Activated CD4-positive, alpha-beta T cell treated with anti-CD3 and anti-CD28 coated beads, Interleukin-2, amount 50 U/mL, for 4 hours (primary cell): Measurements from ENCODE around the gene LIME1.
"Not testable (repeated sequence)": the region's sequence is repeated elsewhere in the genome, so short reads cannot be mapped to it uniquely, and the experiment has no call there.

Experiments
- DNase-seq, 2 experiments: peaks; one replicate each; pipeline ENCODE4 v3.0.0-alpha.2; 2020

LIME1 gene

DNA sequence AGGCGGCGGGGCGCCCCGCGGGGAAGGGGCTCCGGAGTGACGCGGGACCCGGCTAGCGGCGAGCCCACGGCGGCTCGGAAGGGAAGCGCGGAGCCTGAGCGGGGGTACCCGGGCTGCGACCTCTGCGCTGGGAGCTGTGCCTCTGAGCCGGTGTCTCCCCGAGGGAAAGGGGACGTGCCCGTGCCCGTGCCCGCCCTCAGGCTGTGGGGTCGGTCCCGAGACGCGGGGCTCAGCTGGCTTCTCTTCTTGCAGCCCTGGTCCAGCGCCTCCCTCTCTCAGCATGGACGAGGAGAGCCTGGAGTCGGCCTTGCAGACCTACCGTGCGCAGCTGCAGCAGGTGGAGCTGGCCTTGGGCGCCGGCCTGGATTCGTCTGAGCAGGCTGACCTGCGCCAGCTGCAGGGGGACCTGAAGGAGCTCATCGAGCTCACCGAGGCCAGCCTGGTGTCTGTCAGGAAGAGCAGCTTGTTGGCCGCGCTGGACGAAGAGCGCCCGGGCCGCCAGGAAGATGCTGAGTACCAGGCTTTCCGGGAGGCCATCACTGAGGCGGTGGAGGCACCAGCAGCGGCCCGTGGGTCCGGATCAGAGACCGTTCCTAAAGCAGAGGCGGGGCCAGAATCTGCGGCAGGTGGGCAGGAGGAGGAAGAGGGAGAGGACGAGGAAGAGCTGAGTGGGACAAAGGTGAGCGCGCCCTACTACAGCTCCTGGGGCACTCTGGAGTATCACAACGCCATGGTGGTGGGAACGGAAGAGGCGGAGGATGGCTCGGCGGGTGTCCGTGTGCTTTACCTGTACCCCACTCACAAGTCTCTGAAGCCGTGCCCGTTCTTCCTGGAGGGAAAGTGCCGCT is 27.9 kb upstream of the LIME1 start:
- no peak for DNase-seq

DNA sequence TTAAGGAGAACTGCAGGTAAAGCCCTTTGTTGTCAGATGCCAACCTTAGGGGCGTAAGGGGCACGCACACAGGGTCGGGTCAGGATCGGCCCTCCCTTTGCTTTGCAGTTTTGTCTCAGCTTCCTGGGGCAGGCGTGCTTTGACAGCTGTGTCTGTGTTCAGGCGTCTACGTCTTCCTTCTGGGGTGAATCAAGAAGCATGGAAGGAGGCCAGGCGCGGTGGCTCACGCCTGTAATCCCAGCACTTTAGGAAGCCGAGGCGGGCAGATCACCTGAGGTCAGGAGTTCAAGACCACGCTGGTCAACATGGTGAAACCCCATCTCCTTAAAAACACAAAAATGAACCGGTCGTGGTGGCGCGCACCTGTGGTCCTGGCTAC is 27.3 kb upstream of the LIME1 start:
- no peak for DNase-seq

DNA sequence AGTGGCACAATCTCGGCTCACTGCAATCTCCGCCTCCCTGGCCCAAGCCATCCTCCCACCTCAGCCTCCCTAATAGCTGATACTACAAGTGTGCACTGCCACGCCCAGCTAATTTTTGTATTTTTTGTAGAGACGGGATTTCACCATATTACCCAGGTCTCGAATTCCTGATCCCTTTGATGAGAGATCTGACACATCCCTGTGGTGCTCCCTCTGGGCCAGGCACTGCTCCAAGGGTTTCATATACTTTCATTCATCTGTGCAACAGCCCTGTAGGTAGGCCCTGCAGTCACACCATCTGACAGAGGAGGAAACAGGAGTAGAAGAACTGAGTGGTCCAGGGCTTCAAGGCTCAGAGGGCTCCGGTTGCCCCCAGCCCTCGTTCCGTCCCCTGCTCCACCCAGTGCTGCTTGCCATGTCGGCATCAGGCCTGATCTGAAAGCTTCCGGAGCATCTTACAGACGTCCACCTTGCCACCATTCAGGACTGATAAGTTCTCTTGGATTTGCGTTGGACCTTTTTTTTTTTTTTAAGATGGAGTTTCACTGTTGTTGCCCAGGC is 25.3 kb upstream of the LIME1 start:
- DNase-seq: no peak

DNA sequence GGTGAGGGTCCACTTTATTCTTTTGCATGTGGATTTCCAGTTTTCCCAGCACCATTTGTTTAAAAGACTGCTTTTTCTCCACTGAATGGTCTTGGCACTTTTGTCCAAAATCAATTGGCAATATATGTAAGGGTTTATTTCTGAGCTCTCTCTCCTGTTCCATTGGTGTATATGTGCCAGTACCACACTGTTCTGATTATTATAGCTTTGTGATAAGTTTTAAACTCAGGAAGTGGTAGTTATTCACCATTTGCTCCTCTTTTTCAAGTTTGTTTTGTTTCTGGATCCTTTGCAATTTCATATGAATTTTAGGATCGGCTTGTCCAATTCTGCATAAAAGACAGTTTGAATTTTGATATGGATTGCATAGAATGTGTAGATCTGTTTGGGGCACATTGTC is 24.3 kb upstream of the LIME1 start:
- no peak for DNase-seq

DNA sequence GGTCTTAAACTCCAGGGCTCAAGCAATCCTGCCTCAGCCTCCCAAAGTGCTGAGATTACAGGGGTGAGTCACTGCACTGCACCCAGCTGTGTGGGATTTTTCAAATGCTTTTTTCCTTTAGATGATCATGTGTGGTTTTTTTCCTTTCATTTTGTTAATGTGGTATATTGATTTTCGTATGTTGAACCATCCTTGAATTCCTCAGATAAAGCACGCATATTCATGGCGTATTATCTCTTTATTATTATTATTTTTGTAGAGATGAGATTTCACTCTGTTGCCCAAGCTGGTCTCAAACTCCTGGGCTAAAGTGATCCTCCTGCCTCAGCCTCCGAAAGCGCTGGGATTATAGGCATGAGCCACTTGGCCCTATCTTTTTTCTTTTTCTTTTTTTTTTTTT is 21.6 kb upstream of the LIME1 start:
- no peak for DNase-seq

DNA sequence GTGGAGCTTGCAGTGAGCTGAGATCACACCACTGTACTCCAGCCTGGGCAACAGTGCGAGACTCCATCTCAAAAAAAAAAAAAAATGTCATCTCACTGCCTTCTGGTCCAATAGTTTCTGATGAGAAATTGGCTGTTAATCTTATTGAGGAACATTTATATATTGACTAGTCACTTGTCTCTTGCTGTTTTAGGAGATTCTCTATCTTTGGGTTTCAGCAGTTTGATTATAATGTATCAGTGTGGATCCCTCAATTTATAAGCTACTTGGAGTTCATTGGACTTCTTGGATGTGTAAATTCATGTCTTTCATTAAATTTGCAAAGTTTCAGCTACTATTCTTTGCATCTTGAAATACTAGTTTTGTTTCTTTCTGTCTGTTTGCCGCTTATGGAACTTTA is 17.5 kb upstream of the LIME1 start:
- DNase-seq: no peak

DNA sequence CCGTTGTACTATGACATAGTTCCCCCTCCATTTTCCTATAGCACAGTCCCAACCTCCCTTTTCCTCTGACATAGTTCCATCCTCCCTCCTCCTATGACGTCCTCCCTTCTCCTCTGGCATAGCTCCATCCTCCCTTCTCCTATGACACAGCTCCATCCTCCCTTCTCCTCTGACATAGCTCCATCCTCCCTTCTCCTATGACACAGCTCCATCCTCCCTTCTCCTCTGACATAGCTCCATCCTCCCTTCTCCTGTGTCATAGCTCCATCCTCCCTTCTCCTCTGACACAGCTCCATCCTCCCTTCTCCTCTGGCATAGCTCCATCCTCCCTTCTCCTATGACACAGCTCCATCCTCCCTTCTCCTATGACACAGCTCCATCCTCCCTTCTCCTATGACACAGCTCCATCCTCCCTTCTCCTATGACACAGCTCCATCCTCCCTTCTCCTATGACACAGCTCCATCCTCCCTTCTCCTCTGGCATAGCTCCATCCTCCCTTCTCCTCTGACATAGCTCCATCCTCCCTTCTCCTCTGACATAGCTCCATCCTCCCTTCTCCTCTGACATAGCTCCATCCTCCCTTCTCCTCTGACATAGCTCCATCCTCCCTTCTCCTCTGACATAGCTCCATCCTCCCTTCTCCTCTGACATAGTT is 13.4 kb upstream of the LIME1 start:
- not testable (repeated sequence) for DNase-seq

DNA sequence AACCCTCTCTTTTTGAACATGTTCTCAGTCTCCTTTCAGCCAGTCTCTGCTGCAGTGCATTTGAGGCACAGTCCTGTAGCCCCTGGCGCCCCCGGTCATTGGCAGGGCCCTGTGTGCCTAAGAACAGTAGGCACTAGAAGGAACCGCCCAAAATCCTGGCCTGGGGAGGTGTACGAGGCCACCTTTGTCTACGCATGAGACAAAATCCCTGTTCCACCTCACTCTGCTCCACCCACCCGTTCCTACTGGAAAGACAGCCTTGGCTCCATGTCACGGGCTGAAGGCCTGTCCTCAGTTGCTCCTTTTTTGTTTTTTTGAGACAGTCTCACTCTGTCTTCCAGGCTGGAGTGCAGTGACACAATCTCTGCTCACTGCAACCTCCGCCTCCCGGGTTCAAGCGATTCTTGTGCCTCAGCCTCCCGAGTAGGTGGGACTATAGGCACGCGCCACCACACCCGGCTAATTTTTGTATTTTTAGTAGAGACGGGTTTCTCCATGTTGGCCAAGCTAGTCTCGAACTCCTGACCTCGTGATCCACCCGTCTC is 6.2 kb upstream of the LIME1 start:
- not testable (repeated sequence) for DNase-seq

DNA sequence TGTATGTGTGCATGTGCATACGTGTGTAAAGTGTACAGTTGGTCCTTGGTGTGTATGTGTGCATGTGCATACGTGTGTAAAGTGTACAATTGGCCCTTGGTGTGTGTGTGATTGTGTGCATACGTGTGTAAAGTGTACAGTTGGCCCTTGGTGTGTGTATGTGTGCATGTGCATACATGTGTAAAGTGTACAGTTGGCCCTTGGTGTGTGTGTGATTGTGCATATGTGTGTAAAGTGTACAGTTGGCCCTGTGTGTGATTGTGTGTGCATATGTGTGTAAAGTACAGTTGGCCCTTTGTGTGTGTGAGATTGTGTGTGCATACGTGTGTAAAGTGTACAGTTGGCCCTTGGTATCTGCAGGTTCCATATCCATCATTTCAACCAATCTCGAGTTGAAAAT is 5.1 kb upstream of the LIME1 start:
- no peak for DNase-seq

DNA sequence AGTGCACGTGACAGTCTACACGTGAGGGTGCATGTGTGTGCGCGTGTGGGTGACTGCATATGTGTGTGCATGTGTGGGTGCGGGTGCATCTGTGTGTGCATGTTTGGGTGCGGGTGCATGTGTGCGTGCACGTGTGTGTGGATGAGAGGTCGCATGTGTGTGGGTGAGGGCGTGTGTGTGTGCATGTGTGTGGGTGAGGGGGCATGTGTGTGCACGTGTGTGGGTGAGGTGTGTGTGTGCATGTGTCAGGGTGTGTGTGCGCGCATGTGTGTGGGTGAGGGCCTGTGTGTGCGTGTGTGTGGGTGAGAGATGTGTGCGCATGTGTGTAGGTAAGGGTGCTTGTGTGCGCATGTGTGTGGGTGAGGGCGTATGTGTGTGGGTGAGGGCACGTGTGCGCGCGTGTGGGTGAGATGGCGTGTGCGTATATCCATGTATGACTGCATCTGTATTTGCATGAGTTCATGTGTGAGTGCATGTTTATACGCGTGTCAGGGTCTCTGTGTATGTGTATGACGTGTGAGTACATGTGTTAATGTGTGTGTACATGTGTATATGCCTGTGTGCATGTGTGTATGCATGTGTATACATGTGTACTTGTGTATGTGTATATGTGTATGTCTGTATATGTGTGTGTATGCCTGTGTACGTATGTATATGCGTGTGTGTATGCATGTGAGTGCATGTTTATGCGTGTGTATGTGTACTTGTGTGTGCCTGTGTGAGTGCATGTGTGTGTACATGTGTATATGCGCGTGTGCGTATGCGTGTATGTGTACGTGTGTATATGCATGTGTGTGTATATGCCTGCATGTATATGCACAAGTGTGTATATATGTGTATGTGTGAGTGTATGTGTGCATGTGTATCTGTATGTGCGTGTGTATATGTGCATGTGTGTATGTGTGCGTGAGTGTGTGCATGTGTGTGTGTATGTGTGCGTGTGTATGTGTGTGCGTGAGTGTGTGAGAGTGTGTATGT is 4.1 kb upstream of the LIME1 start:
- no peak for DNase-seq

DNA sequence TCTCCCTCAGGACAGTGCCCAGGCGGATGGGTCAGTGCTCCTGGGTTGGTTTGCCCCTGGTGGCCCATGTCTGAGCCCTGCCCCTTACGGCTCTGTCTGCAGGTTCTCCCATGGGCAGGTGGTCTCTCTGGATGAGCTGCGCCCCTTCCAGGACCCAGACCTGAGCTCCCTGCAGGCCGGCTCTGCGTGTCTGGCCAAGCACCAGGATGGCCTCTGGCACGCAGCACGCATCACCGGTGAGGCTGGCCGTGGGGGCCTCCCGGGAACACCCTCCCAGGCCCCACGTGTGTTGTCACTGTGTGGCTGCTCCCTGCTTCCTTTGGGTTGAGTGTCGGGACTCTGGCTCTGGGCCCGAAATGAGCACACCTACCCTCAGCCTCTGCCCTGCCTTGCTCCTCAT is 3.3 kb upstream of the LIME1 start:
- no peak for DNase-seq

DNA sequence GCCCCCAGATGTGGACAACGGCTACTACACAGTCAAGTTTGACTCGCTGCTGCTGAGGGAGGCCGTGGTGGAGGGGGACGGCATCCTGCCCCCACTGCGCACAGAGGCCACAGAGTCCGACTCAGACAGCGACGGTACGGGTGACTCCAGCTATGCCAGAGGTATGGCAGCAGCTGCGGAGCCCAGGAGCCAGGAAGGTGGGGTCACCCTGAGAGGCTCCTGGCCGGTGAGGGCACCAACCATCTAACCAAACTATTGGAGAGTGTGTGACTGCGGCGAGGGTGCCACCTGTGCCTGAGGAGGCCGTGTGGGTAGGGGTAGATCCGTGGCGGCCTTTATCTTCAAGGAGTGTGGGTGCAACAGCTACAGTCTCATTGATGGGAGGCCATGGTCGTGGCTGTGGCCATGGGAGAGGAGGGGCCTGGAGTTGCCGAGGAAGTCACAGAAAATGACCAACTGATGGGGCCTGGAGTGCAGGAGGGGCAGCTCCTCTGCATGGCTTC is 2.8 kb upstream of the LIME1 start:
- DNase-seq: no peak

DNA sequence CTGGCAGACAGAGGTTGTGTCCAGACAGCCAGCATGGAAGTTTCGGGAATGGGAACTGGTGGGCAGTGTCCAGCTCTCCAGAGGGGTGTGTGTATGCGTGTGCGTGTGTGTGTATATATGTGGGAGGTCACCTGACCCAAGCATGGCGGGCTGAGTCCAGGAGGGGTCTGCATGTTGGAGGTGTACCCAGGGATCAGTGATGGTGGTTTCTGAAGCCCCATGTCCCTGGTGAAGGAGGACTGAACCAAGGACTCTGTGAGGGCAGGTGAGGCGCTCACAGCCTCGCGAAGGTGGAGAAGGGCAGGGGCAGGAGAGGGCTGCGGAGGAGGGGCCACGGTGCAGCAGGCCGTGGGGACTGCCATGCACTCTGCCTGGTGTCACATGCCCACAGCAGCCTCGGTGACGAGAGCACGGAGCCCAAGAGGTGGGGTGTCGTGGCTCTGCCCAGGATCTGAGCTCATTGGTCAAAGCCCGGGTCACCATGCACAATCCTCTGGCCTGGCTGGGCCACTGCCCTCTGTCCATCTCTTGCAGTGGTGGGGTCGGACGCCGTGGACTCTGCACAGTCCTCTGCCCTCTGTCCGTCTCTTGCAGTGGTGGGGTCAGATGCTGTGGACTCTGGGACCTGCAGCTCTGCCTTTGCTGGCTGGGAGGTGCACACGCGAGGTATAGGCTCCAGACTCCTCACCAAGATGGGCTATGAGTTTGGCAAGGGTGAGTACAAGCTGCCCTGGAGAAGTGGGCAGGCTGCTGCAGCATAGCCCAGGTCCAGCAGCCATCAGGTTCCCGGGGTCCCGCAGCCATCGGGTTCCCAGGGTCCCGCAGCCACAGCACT is 2.1 kb upstream of the LIME1 start:
- DNase-seq: no peak

DNA sequence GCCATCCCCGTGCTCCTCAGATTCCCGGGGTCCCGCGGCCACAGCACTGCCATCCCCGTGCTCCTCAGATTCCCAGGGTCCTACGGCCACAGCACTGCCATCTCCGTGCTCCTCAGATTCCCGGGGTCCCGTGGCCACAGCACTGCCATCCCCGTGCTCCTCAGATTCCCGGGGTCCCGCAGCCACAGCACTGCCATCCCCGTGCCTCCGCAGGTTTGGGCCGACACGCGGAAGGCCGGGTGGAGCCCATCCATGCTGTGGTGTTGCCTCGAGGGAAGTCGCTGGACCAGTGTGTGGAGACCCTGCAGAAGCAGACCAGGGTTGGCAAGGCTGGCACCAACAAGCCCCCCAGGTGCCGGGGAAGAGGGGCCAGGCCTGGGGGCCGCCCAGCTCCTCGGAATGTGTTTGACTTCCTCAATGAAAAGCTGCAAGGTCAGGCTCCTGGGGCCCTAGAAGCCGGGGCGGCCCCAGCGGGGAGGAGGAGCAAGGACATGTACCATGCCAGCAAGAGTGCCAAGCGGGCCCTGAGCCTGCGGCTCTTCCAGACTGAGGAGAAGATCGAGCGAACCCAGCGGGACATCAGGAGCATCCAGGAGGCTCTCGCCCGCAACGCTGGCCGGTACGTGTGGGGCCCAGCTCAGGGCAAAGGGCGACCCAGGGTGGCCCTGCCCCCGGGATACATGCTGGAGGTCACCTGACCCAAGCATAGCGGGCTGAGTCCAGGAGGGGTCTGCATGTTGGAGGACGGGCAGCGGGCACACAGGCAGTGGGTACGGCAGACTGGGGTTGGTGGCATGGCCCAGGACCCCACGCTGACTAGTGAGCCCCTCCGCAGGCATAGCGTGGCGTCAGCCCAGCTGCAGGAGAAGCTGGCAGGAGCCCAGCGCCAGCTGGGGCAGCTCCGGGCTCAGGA is 1.3 kb upstream of the LIME1 start:
- DNase-seq: no peak

DNA sequence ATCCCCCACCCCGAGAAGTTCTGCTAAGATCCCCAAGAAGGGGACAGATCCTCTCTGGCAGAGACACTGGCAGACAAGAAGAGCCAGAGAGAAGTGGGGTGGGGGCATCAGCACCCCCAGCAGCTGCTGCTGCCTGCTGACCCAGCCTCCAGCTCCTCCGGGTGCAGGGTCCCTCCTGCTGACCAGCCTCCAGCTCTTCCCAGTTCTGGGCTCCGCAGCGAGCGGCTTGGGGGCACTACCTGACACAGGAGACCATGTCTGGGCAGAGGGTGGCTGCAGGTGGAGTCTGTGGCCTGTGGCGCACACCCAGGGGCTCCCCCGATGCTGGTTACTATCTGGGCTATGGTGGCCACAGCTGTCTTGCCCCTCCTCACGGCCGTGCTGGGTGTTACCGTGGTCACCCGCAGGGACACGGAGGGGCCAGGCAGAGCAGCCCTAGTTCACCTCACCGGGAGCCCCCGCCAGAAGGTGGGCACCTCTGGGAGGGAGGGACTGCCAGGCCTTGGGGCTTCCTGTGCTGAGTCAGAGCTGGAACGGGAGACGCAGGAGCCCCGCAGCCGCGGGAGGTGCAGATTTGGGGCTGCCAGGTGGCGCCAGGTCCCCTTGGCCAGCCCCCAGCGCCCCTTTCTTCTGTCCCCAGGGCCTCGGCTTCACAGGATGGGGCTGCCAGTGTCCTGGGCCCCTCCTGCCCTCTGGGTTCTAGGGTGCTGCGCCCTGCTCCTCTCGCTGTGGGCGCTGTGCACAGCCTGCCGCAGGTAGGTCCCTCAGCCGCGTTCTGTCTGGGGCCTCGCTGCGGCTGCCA is 630 bp downstream of the LIME1 start:
- peak; percentile 40 to 43 for DNase-seq

DNA sequence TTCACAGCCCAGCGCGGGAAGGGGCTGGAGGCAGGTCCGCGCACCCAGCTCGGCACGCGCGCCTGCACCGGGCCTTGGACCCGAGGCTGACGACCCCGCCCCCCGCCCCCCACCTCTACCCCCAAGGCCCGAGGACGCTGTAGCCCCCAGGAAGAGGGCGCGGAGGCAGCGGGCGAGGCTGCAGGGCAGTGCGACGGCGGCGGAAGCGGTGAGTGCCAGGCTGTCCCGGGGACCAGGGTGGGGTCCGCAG is 1.2 kb downstream of the LIME1 start:
- DNase-seq: no peak

DNA sequence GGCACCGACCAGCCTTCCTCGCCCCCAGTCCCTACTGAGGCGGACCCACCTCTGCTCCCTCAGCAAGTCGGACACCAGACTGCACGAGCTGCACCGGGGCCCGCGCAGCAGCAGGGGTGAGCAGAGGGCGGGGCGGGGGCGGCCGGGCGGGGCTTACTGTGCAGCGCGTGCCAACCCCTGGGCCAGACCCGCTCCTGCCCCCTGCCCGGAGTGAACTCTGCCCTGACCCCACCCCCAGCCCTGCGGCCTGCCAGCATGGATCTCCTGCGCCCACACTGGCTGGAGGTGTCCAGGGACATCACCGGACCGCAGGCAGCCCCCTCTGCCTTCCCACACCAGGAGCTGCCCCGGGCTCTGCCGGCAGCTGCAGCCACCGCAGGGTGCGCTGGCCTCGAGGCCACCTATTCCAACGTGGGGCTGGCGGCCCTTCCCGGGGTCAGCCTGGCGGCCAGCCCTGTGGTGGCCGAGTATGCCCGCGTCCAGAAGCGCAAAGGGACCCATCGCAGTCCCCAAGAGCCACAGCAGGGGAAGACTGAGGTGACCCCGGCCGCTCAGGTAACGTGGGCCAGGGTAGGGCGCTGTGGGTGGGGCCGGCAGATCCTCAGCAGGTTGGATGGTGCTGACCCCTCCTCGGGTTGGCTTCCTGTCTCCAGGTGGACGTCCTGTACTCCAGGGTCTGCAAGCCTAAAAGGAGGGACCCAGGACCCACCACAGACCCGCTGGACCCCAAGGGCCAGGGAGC is 1.7 kb downstream of the LIME1 start:
- no peak for DNase-seq

DNA sequence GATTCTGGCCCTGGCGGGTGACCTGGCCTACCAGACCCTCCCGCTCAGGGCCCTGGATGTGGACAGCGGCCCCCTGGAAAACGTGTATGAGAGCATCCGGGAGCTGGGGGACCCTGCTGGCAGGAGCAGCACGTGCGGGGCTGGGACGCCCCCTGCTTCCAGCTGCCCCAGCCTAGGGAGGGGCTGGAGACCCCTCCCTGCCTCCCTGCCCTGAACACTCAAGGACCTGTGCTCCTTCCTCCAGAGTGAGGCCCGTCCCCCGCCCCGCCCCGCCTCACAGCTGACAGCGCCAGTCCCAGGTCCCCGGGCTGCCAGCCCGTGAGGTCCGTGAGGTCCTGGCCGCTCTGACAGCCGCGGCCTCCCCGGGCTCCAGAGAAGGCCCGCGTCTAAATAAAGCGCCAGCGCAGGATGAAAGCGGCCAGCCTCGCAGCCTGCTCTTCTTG is 2.2 kb downstream of the LIME1 start:
- no peak for DNase-seq
